ENCODE measurements around the gene ERICH6. TPM values are rescaled to one million over a fixed set of nuclear protein-coding genes. Genes with fewer than 3 reads are reported as not detected.

The ERICH6 gene
- total and polyA plus RNA-seq, 2 experiments from 2014 or later: 0.32 TPM; not detected in 1

- Histone ChIP-seq H2AFZ (no peak overlapping the region), H3K9me2 (ENCODE audit: insufficient read depth) (no peaks in the 10 kb centered on the region), H3F3A (replicated peaks; ENCODE audit: low read depth) (no peaks in the 10 kb centered on the region), H3K4me3 (no peak overlapping the region), H4K20me1 (replicated peaks; ENCODE audit: insufficient read depth) (no peaks in the 10 kb centered on the region), H3K27me3 (ENCODE audit: insufficient read depth) (no peaks in the 10 kb centered on the region), H3K4me2 (no peak overlapping the region), H3K36me3 (ENCODE audit: insufficient read depth) (no peaks in the 10 kb centered on the region), H3K79me2 (replicated peaks; ENCODE audit: insufficient read depth) (no peaks in the 10 kb centered on the region), H3K27ac (ENCODE audit: low read depth) (no peak overlapping the region), H3K4me1 (ENCODE audit: insufficient read depth) (no peaks in the 10 kb centered on the region)
- peaks cover 5% of the 10 kb centered on the region for H3K27me3 Mint-ChIP-seq (ENCODE audit: insufficient read depth, low read depth, poor library complexity)
- no peaks in the 10 kb centered on the region for H3K4me1 Mint-ChIP-seq
- H3K36me3 Mint-ChIP-seq (ENCODE audit: low read depth): no peaks in the 10 kb centered on the region
- no peak overlapping the region for H3K27ac Mint-ChIP-seq
- no peak for DNase-seq (ENCODE audit: low spot score)
- H3K4me3 Mint-ChIP-seq: no peak overlapping the region
- H3K9me3 Mint-ChIP-seq: no peaks in the 10 kb centered on the region
- no peak for TF ChIP-seq NANOG (IDR thresholded peaks at IDR 0.05; ENCODE audit: borderline replicate concordance)
- TF ChIP-seq, protein P1, sequence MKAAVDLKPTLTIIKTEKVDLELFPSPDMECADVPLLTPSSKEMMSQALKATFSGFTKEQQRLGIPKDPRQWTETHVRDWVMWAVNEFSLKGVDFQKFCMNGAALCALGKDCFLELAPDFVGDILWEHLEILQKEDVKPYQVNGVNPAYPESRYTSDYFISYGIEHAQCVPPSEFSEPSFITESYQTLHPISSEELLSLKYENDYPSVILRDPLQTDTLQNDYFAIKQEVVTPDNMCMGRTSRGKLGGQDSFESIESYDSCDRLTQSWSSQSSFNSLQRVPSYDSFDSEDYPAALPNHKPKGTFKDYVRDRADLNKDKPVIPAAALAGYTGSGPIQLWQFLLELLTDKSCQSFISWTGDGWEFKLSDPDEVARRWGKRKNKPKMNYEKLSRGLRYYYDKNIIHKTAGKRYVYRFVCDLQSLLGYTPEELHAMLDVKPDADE (IDR thresholded peaks at IDR 0.05): no peak
- no peak for TF ChIP-seq POLR2AphosphoS5 (IDR thresholded peaks at IDR 0.05; ENCODE audit: low read depth)
- no peak for TF ChIP-seq STAT1 (IDR thresholded peaks at IDR 0.05; ENCODE audit: unreplicated experiment)
- TF ChIP-seq, protein P2, sequence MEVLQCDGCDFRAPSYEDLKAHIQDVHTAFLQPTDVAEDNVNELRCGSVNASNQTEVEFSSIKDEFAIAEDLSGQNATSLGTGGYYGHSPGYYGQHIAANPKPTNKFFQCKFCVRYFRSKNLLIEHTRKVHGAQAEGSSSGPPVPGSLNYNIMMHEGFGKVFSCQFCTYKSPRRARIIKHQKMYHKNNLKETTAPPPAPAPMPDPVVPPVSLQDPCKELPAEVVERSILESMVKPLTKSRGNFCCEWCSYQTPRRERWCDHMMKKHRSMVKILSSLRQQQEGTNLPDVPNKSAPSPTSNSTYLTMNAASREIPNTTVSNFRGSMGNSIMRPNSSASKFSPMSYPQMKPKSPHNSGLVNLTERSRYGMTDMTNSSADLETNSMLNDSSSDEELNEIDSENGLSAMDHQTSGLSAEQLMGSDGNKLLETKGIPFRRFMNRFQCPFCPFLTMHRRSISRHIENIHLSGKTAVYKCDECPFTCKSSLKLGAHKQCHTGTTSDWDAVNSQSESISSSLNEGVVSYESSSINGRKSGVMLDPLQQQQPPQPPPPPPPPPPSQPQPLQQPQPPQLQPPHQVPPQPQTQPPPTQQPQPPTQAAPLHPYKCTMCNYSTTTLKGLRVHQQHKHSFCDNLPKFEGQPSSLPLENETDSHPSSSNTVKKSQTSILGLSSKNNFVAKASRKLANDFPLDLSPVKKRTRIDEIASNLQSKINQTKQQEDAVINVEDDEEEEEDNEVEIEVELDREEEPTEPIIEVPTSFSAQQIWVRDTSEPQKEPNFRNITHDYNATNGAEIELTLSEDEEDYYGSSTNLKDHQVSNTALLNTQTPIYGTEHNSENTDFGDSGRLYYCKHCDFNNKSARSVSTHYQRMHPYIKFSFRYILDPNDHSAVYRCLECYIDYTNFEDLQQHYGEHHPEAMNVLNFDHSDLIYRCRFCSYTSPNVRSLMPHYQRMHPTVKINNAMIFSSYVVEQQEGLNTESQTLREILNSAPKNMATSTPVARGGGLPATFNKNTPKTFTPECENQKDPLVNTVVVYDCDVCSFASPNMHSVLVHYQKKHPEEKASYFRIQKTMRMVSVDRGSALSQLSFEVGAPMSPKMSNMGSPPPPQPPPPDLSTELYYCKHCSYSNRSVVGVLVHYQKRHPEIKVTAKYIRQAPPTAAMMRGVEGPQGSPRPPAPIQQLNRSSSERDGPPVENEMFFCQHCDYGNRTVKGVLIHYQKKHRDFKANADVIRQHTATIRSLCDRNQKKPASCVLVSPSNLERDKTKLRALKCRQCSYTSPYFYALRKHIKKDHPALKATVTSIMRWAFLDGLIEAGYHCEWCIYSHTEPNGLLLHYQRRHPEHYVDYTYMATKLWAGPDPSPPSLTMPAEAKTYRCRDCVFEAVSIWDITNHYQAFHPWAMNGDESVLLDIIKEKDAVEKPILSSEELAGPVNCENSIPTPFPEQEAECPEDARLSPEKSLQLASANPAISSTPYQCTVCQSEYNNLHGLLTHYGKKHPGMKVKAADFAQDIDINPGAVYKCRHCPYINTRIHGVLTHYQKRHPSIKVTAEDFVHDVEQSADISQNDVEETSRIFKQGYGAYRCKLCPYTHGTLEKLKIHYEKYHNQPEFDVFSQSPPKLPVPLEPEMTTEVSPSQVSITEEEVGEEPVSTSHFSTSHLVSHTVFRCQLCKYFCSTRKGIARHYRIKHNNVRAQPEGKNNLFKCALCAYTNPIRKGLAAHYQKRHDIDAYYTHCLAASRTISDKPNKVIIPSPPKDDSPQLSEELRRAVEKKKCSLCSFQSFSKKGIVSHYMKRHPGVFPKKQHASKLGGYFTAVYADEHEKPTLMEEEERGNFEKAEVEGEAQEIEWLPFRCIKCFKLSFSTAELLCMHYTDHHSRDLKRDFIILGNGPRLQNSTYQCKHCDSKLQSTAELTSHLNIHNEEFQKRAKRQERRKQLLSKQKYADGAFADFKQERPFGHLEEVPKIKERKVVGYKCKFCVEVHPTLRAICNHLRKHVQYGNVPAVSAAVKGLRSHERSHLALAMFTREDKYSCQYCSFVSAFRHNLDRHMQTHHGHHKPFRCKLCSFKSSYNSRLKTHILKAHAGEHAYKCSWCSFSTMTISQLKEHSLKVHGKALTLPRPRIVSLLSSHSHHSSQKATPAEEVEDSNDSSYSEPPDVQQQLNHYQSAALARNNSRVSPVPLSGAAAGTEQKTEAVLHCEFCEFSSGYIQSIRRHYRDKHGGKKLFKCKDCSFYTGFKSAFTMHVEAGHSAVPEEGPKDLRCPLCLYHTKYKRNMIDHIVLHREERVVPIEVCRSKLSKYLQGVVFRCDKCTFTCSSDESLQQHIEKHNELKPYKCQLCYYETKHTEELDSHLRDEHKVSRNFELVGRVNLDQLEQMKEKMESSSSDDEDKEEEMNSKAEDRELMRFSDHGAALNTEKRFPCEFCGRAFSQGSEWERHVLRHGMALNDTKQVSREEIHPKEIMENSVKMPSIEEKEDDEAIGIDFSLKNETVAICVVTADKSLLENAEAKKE (CRISPR knock-in tag; IDR thresholded peaks at IDR 0.05): no peak
- no peak for TF ChIP-seq REST (IDR thresholded peaks at IDR 0.05; ENCODE audit: unreplicated experiment)
- no peak for TF ChIP-seq CREB1 (CRISPR knock-in tag; IDR thresholded peaks at IDR 0.05; ENCODE audit: low read depth)
- no peak for ATAC-seq
Measured at GRCh38 chr3:150725548-150725947, 21.8 kb upstream of the ERICH6 start.
